H9 (cell line): ENCODE data around the gene DPM2. TPM values are rescaled to one million over a fixed set of nuclear protein-coding genes. Genes with fewer than 3 reads are reported as not detected.
A peak's percentile ranks its signal among the peaks of the same experiment; 100 is the strongest.

Experiments
- DNase-seq: peaks from one replicate; pipeline ENCODE4 v3.0.0-alpha.2; 2017
- H2AFZ ChIP-seq: one replicate; pipeline ENCODE4 v1.6.1; 2013; ENCODE audit warnings: mild to moderate bottlenecking, low read length, control low read depth, moderate library complexity
- H2AK5ac ChIP-seq: 2 replicates; pipeline ENCODE4 v1.6.1; 2013; ENCODE audit warnings: low read length, control low read depth, mixed read lengths; ENCODE audit not compliant: insufficient read length
- H2BK120ac ChIP-seq: one replicate; pipeline ENCODE4 v1.6.1; 2013; ENCODE audit warnings: low read depth, mild to moderate bottlenecking, low read length, control low read depth, inconsistent platforms; ENCODE audit not compliant: poor library complexity, severe bottlenecking
- H2BK12ac ChIP-seq: 2 replicates; pipeline ENCODE4 v1.6.1; 2013; ENCODE audit warnings: low read length, control low read depth, mixed read lengths, low read depth; ENCODE audit not compliant: insufficient read length
- H2BK15ac ChIP-seq: 2 replicates; pipeline ENCODE4 v1.6.1; 2013; ENCODE audit warnings: low read depth, low read length, control low read depth
- H2BK20ac ChIP-seq: one replicate; pipeline ENCODE4 v1.6.1; 2013; ENCODE audit warnings: low read depth, mild to moderate bottlenecking, low read length, control low read depth, inconsistent platforms; ENCODE audit not compliant: poor library complexity, severe bottlenecking
- H2BK5ac ChIP-seq: 2 replicates; pipeline ENCODE4 v1.6.1; 2013; ENCODE audit warnings: low read length, control low read depth, mixed read lengths; ENCODE audit not compliant: insufficient read length
- H3K14ac ChIP-seq: 2 replicates; pipeline ENCODE4 v1.6.1; 2013; ENCODE audit warnings: low read length, control low read depth; ENCODE audit not compliant: insufficient read depth
- H3K18ac ChIP-seq: 2 replicates; pipeline ENCODE4 v1.6.1; 2013; ENCODE audit warnings: low read depth, mild to moderate bottlenecking, mixed read lengths, low read length, control low read depth; ENCODE audit not compliant: insufficient read length
- H3K23ac ChIP-seq: 2 replicates; pipeline ENCODE4 v1.6.1; 2013; ENCODE audit warnings: low read length, control low read depth, mixed read lengths, low read depth; ENCODE audit not compliant: insufficient read length
- H3K23me2 ChIP-seq: 2 replicates; pipeline ENCODE4 v1.6.1; 2013; ENCODE audit warnings: low read depth, mild to moderate bottlenecking, mixed read lengths, low read length, control low read depth; ENCODE audit not compliant: insufficient read length, poor library complexity, severe bottlenecking
- H3K27ac ChIP-seq: 2 replicates; pipeline ENCODE4 v1.5.1; 2013; ENCODE audit warnings: low read length, control low read depth, mixed read lengths, low read depth; ENCODE audit not compliant: insufficient read length
- H3K27me3 ChIP-seq: 2 replicates; pipeline ENCODE4 v1.6.1; 2013; ENCODE audit warnings: low read length, control low read depth, inconsistent platforms; ENCODE audit not compliant: insufficient read depth
- H3K4ac ChIP-seq: 2 replicates; pipeline ENCODE4 v1.6.1; 2013; ENCODE audit warnings: low read depth, mild to moderate bottlenecking, control low read depth, inconsistent platforms, low read length, moderate library complexity
- H3K4me1 ChIP-seq: 2 replicates; pipeline ENCODE4 v1.6.1; 2013; ENCODE audit warnings: low read length, control low read depth, inconsistent platforms; ENCODE audit not compliant: insufficient read depth
- H3K4me2 ChIP-seq: 2 replicates; pipeline ENCODE4 v1.6.1; 2013; ENCODE audit warnings: low read length, control low read depth, mixed read lengths; ENCODE audit not compliant: insufficient read length, insufficient read depth
- H3K56ac ChIP-seq: 2 replicates; pipeline ENCODE4 v1.6.1; 2013; ENCODE audit warnings: low read depth, mild to moderate bottlenecking, mixed read lengths, low read length, control low read depth; ENCODE audit not compliant: insufficient read length
- H3K79me1 ChIP-seq: 2 replicates; pipeline ENCODE4 v1.6.1; 2013; ENCODE audit warnings: low read depth, mild to moderate bottlenecking, moderate library complexity, low read length, control low read depth, inconsistent platforms; ENCODE audit not compliant: insufficient read depth, poor library complexity, severe bottlenecking
- H3K79me2 ChIP-seq: 2 replicates; pipeline ENCODE4 v1.6.1; 2013; ENCODE audit warnings: low read length, control low read depth, inconsistent platforms; ENCODE audit not compliant: insufficient read depth
- H3K9ac ChIP-seq: 2 replicates; pipeline ENCODE4 v1.6.1; 2013; ENCODE audit warnings: low read length, control low read depth, mixed read lengths; ENCODE audit not compliant: insufficient read length; ENCODE audit errors: extremely low read depth
- H3K9me3 ChIP-seq: one replicate; pipeline ENCODE4 v1.6.1; 2013; ENCODE audit warnings: low read depth, low read length, inconsistent platforms; ENCODE audit not compliant: control insufficient read depth
- H3T11ph ChIP-seq: one replicate; pipeline ENCODE4 v1.6.1; 2013; ENCODE audit warnings: mild to moderate bottlenecking, low read length, control low read depth, inconsistent platforms
- H4K20me1 ChIP-seq: one replicate; pipeline ENCODE4 v1.6.1; 2013; ENCODE audit not compliant: control insufficient read depth, insufficient read length, insufficient read depth
- H4K5ac ChIP-seq: 2 replicates; pipeline ENCODE4 v1.6.1; 2013; ENCODE audit warnings: low read depth, mild to moderate bottlenecking, mixed read lengths, low read length, control low read depth; ENCODE audit not compliant: insufficient read length
- H4K8ac ChIP-seq: replicated peaks from 2 replicates; pipeline ENCODE4 v1.6.1; 2013; ENCODE audit warnings: low read length, control low read depth, mixed read lengths, low read depth; ENCODE audit not compliant: insufficient read length
- H4K91ac ChIP-seq: 2 replicates; pipeline ENCODE4 v1.6.1; 2013; ENCODE audit warnings: low read depth, mild to moderate bottlenecking, moderate library complexity, mixed read lengths, low read length, control low read depth; ENCODE audit not compliant: insufficient read length
- H3K27ac Mint-ChIP-seq, 3 experiments: 2 replicates in 2 of 3; 3 replicates in 1 of 3; pipeline ENCODE4 v1.8.0; 2020 to 2021; ENCODE audit warnings: mixed read lengths in 3 of 3, mild to moderate bottlenecking in 1 of 3, moderate library complexity in 1 of 3
- H3K27me3 Mint-ChIP-seq: 2 replicates; pipeline ENCODE4 v1.8.0; 2021; ENCODE audit warnings: low read depth, mild to moderate bottlenecking, moderate library complexity, mixed read lengths
- H3K36me3 Mint-ChIP-seq, 3 experiments: 2 replicates in 2 of 3; 3 replicates in 1 of 3; pipeline ENCODE4 v1.8.0; 2020 to 2021; ENCODE audit warnings: low read depth in 3 of 3, mixed read lengths in 3 of 3; ENCODE audit not compliant: insufficient read depth in 1 of 3
- H3K4me1 Mint-ChIP-seq, 2 experiments: 2 replicates each; pipeline ENCODE4 v1.8.0; 2020; ENCODE audit warnings: mixed read lengths in 2 of 2
- H3K4me3 Mint-ChIP-seq, 2 experiments: 2 replicates in 1 of 2; 3 replicates in 1 of 2; pipeline ENCODE4 v1.8.0; 2020 to 2021; ENCODE audit warnings: mild to moderate bottlenecking in 2 of 2, mixed read lengths in 2 of 2, moderate library complexity in 1 of 2
- H3K9me3 Mint-ChIP-seq, 2 experiments: 2 replicates in 1 of 2; 3 replicates in 1 of 2; pipeline ENCODE4 v1.8.0; 2020; ENCODE audit warnings: mild to moderate bottlenecking in 2 of 2, mixed read lengths in 2 of 2, moderate library complexity in 1 of 2
- WGBS: extraction: QIAGEN DNeasy Blood & Tissue Kit; methylation state at CpG from one replicate; pipeline ENCODE4 v1.1.7; 2013; ENCODE audit warnings: missing lambda C conversion rate, low lambda C conversion rate, mixed read lengths; ENCODE audit not compliant: insufficient read length; ENCODE audit errors: extremely low coverage; 5-methylcytosine and 5-hydroxymethylcytosine counted together
- total RNA-seq: library from RNA; stranded (reverse); gene quantifications from 2 replicates; pipeline ENCODE4 v1.2.1, GENCODE V29; 2021
- TF ChIP-seq, protein P1 (sequence below): fragments of 200-600 bp; sonication (generic); conservative IDR thresholded peaks from 3 replicates; pipeline ENCODE4 v1.8.0; 2021; ENCODE audit warnings: antibody characterized with exemption, mild to moderate bottlenecking

DPM2 gene
- total RNA-seq, 1 experiment from 2014 or later: 46.1 TPM

DNA sequence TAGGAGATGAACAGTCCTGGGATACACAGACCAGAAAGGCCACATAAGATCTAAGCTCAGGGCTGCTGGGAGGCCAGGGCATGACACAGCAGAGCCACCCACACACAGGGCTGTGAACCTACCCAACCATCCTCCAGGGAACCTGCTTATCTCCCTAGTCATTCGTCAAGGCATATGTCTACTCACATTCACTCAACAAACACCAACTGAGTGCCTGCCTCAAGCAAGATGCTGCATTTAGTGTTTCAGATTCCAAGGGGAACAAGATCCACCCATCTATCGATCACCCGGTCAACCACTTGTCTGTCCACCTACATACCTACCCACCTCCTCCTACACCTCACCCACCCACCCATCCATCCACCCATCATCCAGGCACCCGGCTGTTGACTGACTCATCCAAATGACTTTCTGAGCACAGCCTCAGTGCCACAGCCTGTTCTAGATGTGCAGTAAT is 1.9 kb downstream of the DPM2 start:
- peaks cover 9% of the 10 kb centered on the region for H3K23me2 ChIP-seq
- H4K91ac ChIP-seq: no peak overlapping the region
- H2AFZ ChIP-seq: no peak overlapping the region
- no peaks in the 10 kb centered on the region for H3K9me3 ChIP-seq
- peak overlapping the region; percentile 84 to 96 for H3K4me3 Mint-ChIP-seq
- peaks cover 2 to 17% (median 16%) of the 10 kb centered on the region in 3 experiments; a peak in 6 of 7 replicates for H3K36me3 Mint-ChIP-seq
- peaks cover 6% of the 10 kb centered on the region for H3K27me3 Mint-ChIP-seq
- peaks cover 34 to 35% of the 10 kb centered on the region in 2 experiments for H3K4me1 Mint-ChIP-seq
- no peak overlapping the region for H3K14ac ChIP-seq
- no peak overlapping the region for H2BK5ac ChIP-seq
- DNase-seq: no peak
- no peak overlapping the region for H2AK5ac ChIP-seq
- no CpG with 5 or more reads among the region's 4 CpGs for WGBS
- H4K5ac ChIP-seq: no peak overlapping the region
- H3K4me2 ChIP-seq: no peak overlapping the region
- H3K9ac ChIP-seq: no peak overlapping the region
- H3K4ac ChIP-seq: no peak overlapping the region
- no peak overlapping the region for H3K18ac ChIP-seq
- H2BK120ac ChIP-seq: no peak overlapping the region
- H2BK20ac ChIP-seq: no peak overlapping the region
- no peak overlapping the region for H2BK15ac ChIP-seq
- no peak overlapping the region for H3K27ac ChIP-seq
- H3T11ph ChIP-seq: no peak overlapping the region
- H3K23ac ChIP-seq: no peak overlapping the region
- no peak overlapping the region for H2BK12ac ChIP-seq
- peaks cover 10% of the 10 kb centered on the region for H3K79me1 ChIP-seq
- H3K27me3 ChIP-seq: no peaks in the 10 kb centered on the region
- no peak overlapping the region for H4K8ac ChIP-seq
- H3K4me1 ChIP-seq: no peaks in the 10 kb centered on the region
- H3K27ac Mint-ChIP-seq: no peak overlapping the region
- TF ChIP-seq, protein P1, sequence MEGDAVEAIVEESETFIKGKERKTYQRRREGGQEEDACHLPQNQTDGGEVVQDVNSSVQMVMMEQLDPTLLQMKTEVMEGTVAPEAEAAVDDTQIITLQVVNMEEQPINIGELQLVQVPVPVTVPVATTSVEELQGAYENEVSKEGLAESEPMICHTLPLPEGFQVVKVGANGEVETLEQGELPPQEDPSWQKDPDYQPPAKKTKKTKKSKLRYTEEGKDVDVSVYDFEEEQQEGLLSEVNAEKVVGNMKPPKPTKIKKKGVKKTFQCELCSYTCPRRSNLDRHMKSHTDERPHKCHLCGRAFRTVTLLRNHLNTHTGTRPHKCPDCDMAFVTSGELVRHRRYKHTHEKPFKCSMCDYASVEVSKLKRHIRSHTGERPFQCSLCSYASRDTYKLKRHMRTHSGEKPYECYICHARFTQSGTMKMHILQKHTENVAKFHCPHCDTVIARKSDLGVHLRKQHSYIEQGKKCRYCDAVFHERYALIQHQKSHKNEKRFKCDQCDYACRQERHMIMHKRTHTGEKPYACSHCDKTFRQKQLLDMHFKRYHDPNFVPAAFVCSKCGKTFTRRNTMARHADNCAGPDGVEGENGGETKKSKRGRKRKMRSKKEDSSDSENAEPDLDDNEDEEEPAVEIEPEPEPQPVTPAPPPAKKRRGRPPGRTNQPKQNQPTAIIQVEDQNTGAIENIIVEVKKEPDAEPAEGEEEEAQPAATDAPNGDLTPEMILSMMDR: no peak
- no peaks in the 10 kb centered on the region for H3K79me2 ChIP-seq
- H4K20me1 ChIP-seq: no peaks in the 10 kb centered on the region
- H3K9me3 Mint-ChIP-seq: no peaks in the 10 kb centered on the region; a peak in 1 of 5 replicates
- H3K56ac ChIP-seq: no peak overlapping the region
